Astrocyte of the spinal cord (primary cell): ENCODE measurements around the gene ILDR2.

Experiments used
- DNase-seq: peaks from one replicate; pipeline ENCODE4 v3.0.0; 2011; ENCODE audit warnings: low read depth, low spot score
- H3K4me3 ChIP-seq: 2 replicates; pipeline ENCODE4 v1.5.1; 2011; ENCODE audit warnings: low read depth, mild to moderate bottlenecking, low read length, moderate library complexity
- in situ Hi-C: cut with HindIII; loops from 2 replicates; pipeline ENCODE4 v1.10.0; 2017; ENCODE audit warnings: low sequenced_read_pairs
- TF ChIP-seq, protein P1 (sequence below): IDR thresholded peaks from 2 replicates; pipeline ENCODE4 v1.5.1; 2012; ENCODE audit warnings: low read depth, mild to moderate bottlenecking, low read length, inconsistent platforms

The ILDR2 gene

DNA sequence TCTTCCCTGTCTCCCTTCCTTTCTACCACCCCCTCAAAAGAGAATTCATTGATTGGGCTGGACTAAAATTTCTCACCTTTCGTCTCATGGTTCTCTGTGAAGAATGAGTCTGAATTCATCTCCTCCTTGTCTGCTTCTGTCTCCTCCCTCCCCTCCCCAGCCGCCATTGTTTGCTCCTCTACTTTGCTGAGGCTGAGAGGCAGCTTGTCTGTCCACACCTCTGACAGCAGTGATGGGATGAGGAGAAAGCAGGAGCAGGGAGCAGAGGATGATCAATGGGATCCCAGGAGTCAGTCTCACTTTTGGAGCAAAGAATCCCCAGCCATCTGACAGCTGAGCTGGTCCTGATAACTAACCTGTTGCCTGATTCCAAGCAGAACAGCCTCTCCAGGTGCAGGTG is 2.5 kb downstream of the ILDR2 start:
- in situ Hi-C loops = no loop called here
- no peak for DNase-seq
- no peak overlapping the region for H3K4me3 ChIP-seq
- TF ChIP-seq, protein P1, sequence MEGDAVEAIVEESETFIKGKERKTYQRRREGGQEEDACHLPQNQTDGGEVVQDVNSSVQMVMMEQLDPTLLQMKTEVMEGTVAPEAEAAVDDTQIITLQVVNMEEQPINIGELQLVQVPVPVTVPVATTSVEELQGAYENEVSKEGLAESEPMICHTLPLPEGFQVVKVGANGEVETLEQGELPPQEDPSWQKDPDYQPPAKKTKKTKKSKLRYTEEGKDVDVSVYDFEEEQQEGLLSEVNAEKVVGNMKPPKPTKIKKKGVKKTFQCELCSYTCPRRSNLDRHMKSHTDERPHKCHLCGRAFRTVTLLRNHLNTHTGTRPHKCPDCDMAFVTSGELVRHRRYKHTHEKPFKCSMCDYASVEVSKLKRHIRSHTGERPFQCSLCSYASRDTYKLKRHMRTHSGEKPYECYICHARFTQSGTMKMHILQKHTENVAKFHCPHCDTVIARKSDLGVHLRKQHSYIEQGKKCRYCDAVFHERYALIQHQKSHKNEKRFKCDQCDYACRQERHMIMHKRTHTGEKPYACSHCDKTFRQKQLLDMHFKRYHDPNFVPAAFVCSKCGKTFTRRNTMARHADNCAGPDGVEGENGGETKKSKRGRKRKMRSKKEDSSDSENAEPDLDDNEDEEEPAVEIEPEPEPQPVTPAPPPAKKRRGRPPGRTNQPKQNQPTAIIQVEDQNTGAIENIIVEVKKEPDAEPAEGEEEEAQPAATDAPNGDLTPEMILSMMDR = no peak

DNA sequence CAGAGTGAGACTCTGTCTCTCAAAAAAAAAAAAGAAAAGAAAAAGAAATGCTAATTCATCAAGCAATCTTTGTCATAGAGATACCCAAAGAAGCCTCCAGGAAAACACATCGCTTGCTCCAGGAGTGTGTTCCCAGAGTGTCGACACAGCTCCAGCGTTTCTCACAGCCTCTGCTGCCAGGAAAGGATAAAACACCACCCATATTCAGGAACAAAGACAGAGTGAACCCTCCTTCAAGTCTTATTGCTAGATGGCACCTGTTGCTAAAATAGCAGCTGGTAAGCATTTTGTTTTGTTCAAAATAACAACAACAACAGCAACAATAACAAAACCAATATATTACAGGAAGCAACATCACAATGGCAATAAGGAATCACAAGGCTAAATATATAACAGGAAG is 3.1 kb downstream of the ILDR2 start:
- TF ChIP-seq, protein P1 = no peak
- in situ Hi-C loops = no loop called here
- no peak for DNase-seq
- no peak overlapping the region for H3K4me3 ChIP-seq

DNA sequence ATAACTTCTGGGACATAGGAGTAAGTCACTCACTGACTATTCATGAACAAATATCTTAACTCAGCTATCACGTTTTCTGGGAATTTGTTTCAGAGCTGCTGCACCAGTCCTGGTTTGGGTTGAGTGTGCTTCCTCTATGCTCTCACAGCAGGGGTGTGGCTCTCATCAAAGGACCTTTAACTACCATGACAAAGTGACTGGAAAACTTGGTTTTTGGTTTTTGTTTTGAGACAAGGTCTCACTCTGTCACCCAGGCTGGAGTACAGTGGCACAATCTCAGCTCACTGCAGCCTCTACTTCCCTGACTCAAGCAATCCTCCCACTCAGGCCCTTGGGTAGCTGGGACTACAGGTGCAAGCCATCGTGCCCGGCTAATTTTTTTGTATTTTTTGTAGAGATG is 4.1 kb downstream of the ILDR2 start:
- no peak overlapping the region for H3K4me3 ChIP-seq
- TF ChIP-seq, protein P1 = no peak
- DNase-seq = no peak
- in situ Hi-C loops = no loop called here

DNA sequence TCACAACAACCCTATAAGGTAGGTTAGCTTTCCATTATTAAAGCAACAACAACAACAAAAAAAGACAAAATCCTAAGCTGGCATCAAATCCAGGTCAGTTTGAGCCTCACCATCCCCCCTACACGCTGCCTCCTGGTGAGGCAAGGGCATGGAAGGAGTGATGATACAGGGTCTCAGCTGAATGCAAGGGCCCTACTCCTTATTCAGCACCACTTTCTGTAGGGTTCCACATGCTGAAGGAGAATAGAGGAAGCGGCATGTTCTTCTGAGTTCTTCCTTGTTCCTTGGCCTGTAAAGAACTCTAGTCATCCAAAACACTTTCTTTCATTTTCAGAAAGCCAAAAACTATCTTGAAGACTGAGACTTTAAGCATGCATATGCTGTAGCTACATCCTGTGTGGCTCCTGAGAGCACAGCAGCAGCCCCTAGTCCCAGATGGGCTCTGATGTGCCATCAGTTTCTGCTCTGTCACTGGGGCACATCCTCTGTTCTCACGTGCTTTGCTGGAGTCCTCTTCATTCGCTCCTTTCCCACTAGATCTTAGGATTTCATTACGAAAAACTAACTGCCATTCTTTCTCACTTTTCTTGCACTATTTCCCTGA is 6.2 kb downstream of the ILDR2 start:
- in situ Hi-C loops = no loop called here
- no peak for DNase-seq

DNA sequence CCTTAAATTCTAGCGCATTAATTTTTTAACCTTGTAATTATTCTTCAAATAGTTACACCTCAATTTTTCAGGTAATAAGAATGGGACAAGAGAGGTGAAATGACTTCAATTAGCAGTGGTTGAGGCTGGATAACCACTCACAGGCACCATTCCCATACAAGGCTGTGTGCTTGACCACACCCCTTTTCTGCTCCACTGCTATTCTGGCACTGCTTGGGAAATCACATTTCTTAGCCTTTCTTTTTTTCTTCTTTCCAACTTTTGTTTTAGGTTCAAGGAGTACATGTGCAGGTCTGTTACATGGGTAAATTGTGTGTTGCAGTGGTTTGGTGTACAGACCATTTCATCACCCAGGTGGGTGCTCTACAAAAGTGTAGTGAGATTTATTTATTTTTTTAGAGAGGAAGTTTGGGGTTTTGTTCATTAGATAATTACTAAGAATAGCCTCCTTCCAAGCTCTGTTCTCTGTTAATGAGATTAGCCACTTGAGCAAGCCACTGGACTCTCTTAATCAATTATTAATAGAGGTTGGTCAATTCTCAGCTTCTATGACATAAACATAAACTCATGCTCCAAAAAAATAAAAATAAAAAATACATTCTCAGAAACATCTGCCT is 14.4 kb downstream of the ILDR2 start:
- in situ Hi-C loops = no loop called here
- TF ChIP-seq, protein P1 = no peak
- H3K4me3 ChIP-seq = no peak overlapping the region
- DNase-seq = no peak

More for the DNA sequence above, 6.2 kb downstream of the ILDR2 start:
- H3K4me3 ChIP-seq = no peak overlapping the region
- TF ChIP-seq, protein P1 = no peak

DNA sequence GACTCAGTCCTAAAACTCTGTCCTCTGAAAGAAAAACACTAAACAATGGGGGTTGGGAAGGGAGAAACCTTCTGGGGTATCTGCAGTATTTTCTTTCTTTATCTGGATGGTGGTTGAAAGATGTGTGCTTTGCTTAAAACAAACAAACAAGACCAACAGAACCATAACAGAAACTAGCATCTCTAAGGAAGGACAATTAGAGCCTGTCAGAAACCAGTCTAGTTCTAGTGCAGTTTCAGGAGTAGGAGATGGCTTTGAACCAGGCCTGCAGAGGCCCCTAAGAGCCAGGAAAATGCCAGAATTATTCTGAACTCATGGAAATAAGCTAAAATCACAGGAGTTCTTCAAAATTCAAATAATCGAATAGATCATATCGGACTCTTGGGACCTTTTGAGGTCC is 18.5 kb downstream of the ILDR2 start:
- no peak overlapping the region for H3K4me3 ChIP-seq
- no peak for DNase-seq
- TF ChIP-seq, protein P1 = no peak
- in situ Hi-C loops = no loop called here
